GM19043 (cell line): Measurements from ENCODE around the gene ISX.

Experiments used
- ATAC-seq: cut with Tn5 transposase; IDR thresholded peaks from one replicate; pipeline ENCODE4 v1.9.1; 2021; ENCODE audit warnings: low read depth; ENCODE audit not compliant: unreplicated experiment

ISX gene

GRCh38 chr22:35051013-35051535 lies 14.9 kb upstream of the ISX start:
- no peak for ATAC-seq

GRCh38 chr22:35051791-35052190 lies 14.2 kb upstream of the ISX start:
- ATAC-seq, result no peak

- ATAC-seq, result no peak
Observed at GRCh38 chr22:35053060-35053835, 12.7 kb upstream of the ISX start.

- ATAC-seq, result no peak
Observed at GRCh38 chr22:35054064-35054463, 11.9 kb upstream of the ISX start.

GRCh38 chr22:35056486-35056885 lies 9.5 kb upstream of the ISX start:
- no peak for ATAC-seq

GRCh38 chr22:35057155-35057554 lies 8.8 kb upstream of the ISX start:
- ATAC-seq, result no peak

GRCh38 chr22:35059632-35060031 lies 6.3 kb upstream of the ISX start:
- no peak for ATAC-seq

- no peak for ATAC-seq
Observed at GRCh38 chr22:35064664-35065063, 1.3 kb upstream of the ISX start.

GRCh38 chr22:35065183-35065582 lies 775 bp upstream of the ISX start:
- ATAC-seq, result no peak

GRCh38 chr22:35066768-35067167 lies 810 bp downstream of the ISX start:
- ATAC-seq, result no peak

GRCh38 chr22:35069541-35069940 lies 3.6 kb downstream of the ISX start:
- no peak for ATAC-seq

GRCh38 chr22:35070451-35071093 lies 4.6 kb downstream of the ISX start:
- no peak for ATAC-seq

GRCh38 chr22:35071784-35072183 lies 5.8 kb downstream of the ISX start:
- no peak for ATAC-seq

- no peak for ATAC-seq
Observed at GRCh38 chr22:35072925-35073324, 7.0 kb downstream of the ISX start.

GRCh38 chr22:35074583-35074982 lies 8.6 kb downstream of the ISX start:
- no peak for ATAC-seq

GRCh38 chr22:35076630-35077029 lies 10.7 kb downstream of the ISX start:
- no peak for ATAC-seq

- no peak for ATAC-seq
Observed at GRCh38 chr22:35085621-35086020, 19.7 kb downstream of the ISX start.

- no peak for ATAC-seq
Observed at GRCh38 chr22:35089139-35089538, 23.2 kb downstream of the ISX start.

GRCh38 chr22:35092406-35092805 lies 26.4 kb downstream of the ISX start:
- ATAC-seq, result no peak

GRCh38 chr22:35098921-35099320 lies 33.0 kb downstream of the ISX start:
- ATAC-seq, result no peak

GRCh38 chr22:35099883-35100282 lies 33.9 kb downstream of the ISX start:
- ATAC-seq, result no peak

- ATAC-seq, result no peak
Observed at GRCh38 chr22:35102663-35103062, 36.7 kb downstream of the ISX start.
